AG09319 (cell line): ENCODE measurements around the gene C2CD4D.

Experiments used
- DNase-seq: peaks from one replicate; pipeline ENCODE4 v3.0.0-alpha.2; 2010; ENCODE audit warnings: low read depth; ENCODE audit errors: extremely low read depth
- CTCF ChIP-seq: IDR thresholded peaks from 2 replicates; pipeline ENCODE4 v1.5.1; 2011; ENCODE audit warnings: low read depth, mild to moderate bottlenecking, inconsistent platforms, low read length, moderate library complexity

The C2CD4D gene

GRCh38 chr1:151846686-151847237 lies 7.1 kb upstream of the C2CD4D start:
- no peak for TF ChIP-seq CTCF
- DNase-seq = no peak

- no peak for DNase-seq
- no peak for TF ChIP-seq CTCF
These were observed 6.5 kb upstream of the C2CD4D start for GRCh38 chr1:151846062-151846568.

GRCh38 chr1:151843398-151843797 lies 3.8 kb upstream of the C2CD4D start:
- TF ChIP-seq CTCF = no peak

GRCh38 chr1:151841141-151841540 lies 1.5 kb upstream of the C2CD4D start:
- TF ChIP-seq CTCF = no peak
- DNase-seq = no peak

More at GRCh38 chr1:151843398-151843797, 3.8 kb upstream of the C2CD4D start:
- no peak for DNase-seq

- no peak for TF ChIP-seq CTCF
- no peak for DNase-seq
These were observed 801 bp upstream of the C2CD4D start for GRCh38 chr1:151840421-151840820.

GRCh38 chr1:151839082-151839412 lies 573 bp downstream of the C2CD4D start:
- DNase-seq = no peak

More at GRCh38 chr1:151839082-151839412, 573 bp downstream of the C2CD4D start:
- no peak for TF ChIP-seq CTCF
